IPS-NIHi7 (cell line): ENCODE data around the gene MRPL49.
"Not testable (repeated sequence)": the region's sequence is repeated elsewhere in the genome, so short reads cannot be mapped to it uniquely, and the experiment has no call there.

Source experiments
- DNase-seq: peaks from one replicate; pipeline ENCODE4 v3.0.0; 2012; ENCODE audit warnings: mixed read lengths; ENCODE audit errors: extremely low spot score

MRPL49 gene

GRCh38 chr11:65117206-65118096 is 4.7 kb upstream of the MRPL49 start, which contains the start of gene ZNHIT2:
TSS of gene ZNHIT2 (minus strand) at chr11:65117701. CDS start at chr11:65117653, 48 bp downstream.
- peak; percentile 94 for DNase-seq

GRCh38 chr11:65118097-65118837 is 3.9 kb upstream of the MRPL49 start:
- DNase-seq = no peak

- DNase-seq = not testable (repeated sequence)
These were observed 3.0 kb upstream of the MRPL49 start for GRCh38 chr11:65118891-65119669.

- no peak for DNase-seq
These were observed 2.5 kb upstream of the MRPL49 start for GRCh38 chr11:65119670-65119995.

GRCh38 chr11:65120831-65121230 is 1.3 kb upstream of the MRPL49 start:
- no peak for DNase-seq

GRCh38 chr11:65121447-65121864 is 665 bp upstream of the MRPL49 start:
- no peak for DNase-seq

- DNase-seq = no peak
These were observed 2.5 kb downstream of the MRPL49 start for GRCh38 chr11:65124480-65125196.

GRCh38 chr11:65125197-65126056 is 3.3 kb downstream of the MRPL49 start:
- DNase-seq = no peak

GRCh38 chr11:65126624-65127274 is 4.6 kb downstream of the MRPL49 start:
- DNase-seq = no peak

- no peak for DNase-seq
These were observed 5.5 kb downstream of the MRPL49 start for GRCh38 chr11:65127473-65128181.

GRCh38 chr11:65128182-65129145 is 6.3 kb downstream of the MRPL49 start:
- no peak for DNase-seq

GRCh38 chr11:65129649-65130441 is 7.7 kb downstream of the MRPL49 start:
- no peak for DNase-seq

- no peak for DNase-seq
These were observed 8.7 kb downstream of the MRPL49 start for GRCh38 chr11:65130631-65131416.

GRCh38 chr11:65131417-65131776 is 9.3 kb downstream of the MRPL49 start:
- DNase-seq = no peak

- DNase-seq = no peak
These were observed 9.7 kb downstream of the MRPL49 start for GRCh38 chr11:65131895-65132237.

GRCh38 chr11:65132238-65132987 is 10.3 kb downstream of the MRPL49 start:
- DNase-seq = no peak
